Chondrocyte (in vitro differentiated cells): Measurements from ENCODE around the gene DPP6. TPM values are rescaled to one million over a fixed set of nuclear protein-coding genes. Genes with fewer than 3 reads are reported as not detected.

Experiments
- DNase-seq: peaks from one replicate; pipeline ENCODE4 v3.0.0; 2021; ENCODE audit warnings: mixed read lengths, low spot score
- H3K27ac Mint-ChIP-seq: one replicate; pipeline ENCODE4 v1.8.0; 2021; ENCODE audit warnings: mild to moderate bottlenecking, moderate library complexity, mixed read lengths; ENCODE audit not compliant: unreplicated experiment
- H3K27me3 Mint-ChIP-seq: 2 replicates; pipeline ENCODE4 v1.8.0; 2021; ENCODE audit warnings: low read depth, mixed read lengths
- H3K36me3 Mint-ChIP-seq: 2 replicates; pipeline ENCODE4 v1.8.0; 2021; ENCODE audit warnings: low read depth, mixed read lengths
- H3K4me1 Mint-ChIP-seq: 2 replicates; pipeline ENCODE4 v1.8.0; 2021; ENCODE audit warnings: low read depth, mild to moderate bottlenecking, mixed read lengths
- H3K4me3 Mint-ChIP-seq: one replicate; pipeline ENCODE4 v1.8.0; 2021; ENCODE audit warnings: mild to moderate bottlenecking, moderate library complexity, mixed read lengths; ENCODE audit not compliant: unreplicated experiment
- H3K9me3 Mint-ChIP-seq: 2 replicates; pipeline ENCODE4 v1.8.0; 2021; ENCODE audit warnings: low read depth, mixed read lengths
- CTCF ChIP-seq: fragments of 200-600 bp; sonication (generic); IDR thresholded peaks from 2 replicates; pipeline ENCODE4 v1.5.0; 2021; ENCODE audit warnings: antibody characterized with exemption, mild to moderate bottlenecking, moderate library complexity
- total RNA-seq: library from RNA; stranded (reverse); gene quantifications from 3 replicates; pipeline ENCODE4 v1.2.1, GENCODE V29; 2021

The DPP6 gene
- total RNA-seq, 1 donor from 2014 or later = not detected

GRCh38 chr7:154862153-154862791, 810.1 kb downstream of the DPP6 start:
- no peaks in the 10 kb centered on the region for H3K4me1 Mint-ChIP-seq
- no peaks in the 10 kb centered on the region for H3K9me3 Mint-ChIP-seq
- H3K4me3 Mint-ChIP-seq = no peak overlapping the region
- no peaks in the 10 kb centered on the region for H3K36me3 Mint-ChIP-seq
- no peak for TF ChIP-seq CTCF
- DNase-seq = no peak
- no peak overlapping the region for H3K27ac Mint-ChIP-seq
- peaks cover 6% of the 10 kb centered on the region for H3K27me3 Mint-ChIP-seq

- Mint-ChIP-seq H3K4me3 (no peak overlapping the region), H3K4me1 (no peaks in the 10 kb centered on the region), H3K36me3 (no peaks in the 10 kb centered on the region), H3K27ac (no peak overlapping the region), H3K9me3 (no peaks in the 10 kb centered on the region), H3K27me3 (peaks cover 10% of the 10 kb centered on the region)
- DNase-seq = no peak
- no peak for TF ChIP-seq CTCF
Measured at GRCh38 chr7:154863766-154864522, 811.7 kb downstream of the DPP6 start.

- H3K27ac Mint-ChIP-seq = no peak overlapping the region
- no peak for TF ChIP-seq CTCF
- H3K4me3 Mint-ChIP-seq = no peak overlapping the region
- H3K4me1 Mint-ChIP-seq = no peaks in the 10 kb centered on the region
- peaks cover 12% of the 10 kb centered on the region for H3K27me3 Mint-ChIP-seq
- no peaks in the 10 kb centered on the region for H3K9me3 Mint-ChIP-seq
- H3K36me3 Mint-ChIP-seq = no peaks in the 10 kb centered on the region
- no peak for DNase-seq
Measured at GRCh38 chr7:154864523-154864891, 812.3 kb downstream of the DPP6 start.

GRCh38 chr7:154865984-154866685, 813.9 kb downstream of the DPP6 start:
- no peak for DNase-seq
- H3K4me1 Mint-ChIP-seq = no peaks in the 10 kb centered on the region
- H3K36me3 Mint-ChIP-seq = no peaks in the 10 kb centered on the region
- no peak overlapping the region for H3K4me3 Mint-ChIP-seq
- TF ChIP-seq CTCF = no peak
- H3K9me3 Mint-ChIP-seq = no peaks in the 10 kb centered on the region
- peaks cover 12% of the 10 kb centered on the region for H3K27me3 Mint-ChIP-seq
- H3K27ac Mint-ChIP-seq = no peak overlapping the region

GRCh38 chr7:154867068-154867467, 814.9 kb downstream of the DPP6 start:
- no peak for DNase-seq
- Mint-ChIP-seq H3K27ac (no peak overlapping the region), H3K4me1 (no peaks in the 10 kb centered on the region), H3K4me3 (no peak overlapping the region), H3K9me3 (no peaks in the 10 kb centered on the region), H3K36me3 (no peaks in the 10 kb centered on the region), H3K27me3 (peaks cover 13% of the 10 kb centered on the region)
- no peak for TF ChIP-seq CTCF
